ENCODE measurements around the gene NHS. TPM values are rescaled to one million over a fixed set of nuclear protein-coding genes. Genes with fewer than 3 reads are reported as not detected.

Gene NHS
- total RNA-seq, 1 experiment from 2014 or later, result 5.7 TPM

- TF ChIP-seq EZH2phosphoT487 (IDR thresholded peaks at IDR 0.05; ENCODE audit: borderline replicate concordance) (no peak), CBX3 (IDR thresholded peaks at IDR 0.05; ENCODE audit: low read depth) (no peak), ZNF274 (IDR thresholded peaks at IDR 0.05; ENCODE audit: low read depth, low read length) (no peak), ELF1 (IDR thresholded peaks at IDR 0.05; ENCODE audit: borderline replicate concordance, low read depth) (no peak), SP1 (IDR thresholded peaks at IDR 0.05; ENCODE audit: low read depth) (no peak), ZFX (IDR thresholded peaks at IDR 0.05) (no peak), CEBPB (IDR thresholded peaks at IDR 0.05; ENCODE audit: low read depth) (no peak), EZH2 (IDR thresholded peaks at IDR 0.05) (no peak), MAX (IDR thresholded peaks at IDR 0.05) (no peak), ATF3 (IDR thresholded peaks at IDR 0.05) (no peak), FOSL1 (IDR thresholded peaks at IDR 0.05; ENCODE audit: low read depth) (no peak), YY1 (IDR thresholded peaks at IDR 0.05; ENCODE audit: extremely low read depth, insufficient replicate concordance, low read depth, low read length) (no peak), CTCF (IDR thresholded peaks at IDR 0.05 in 2 of 3, conservative IDR thresholded peaks at IDR 0.05 in 1 of 3; ENCODE audit: borderline replicate concordance in 1 of 3, insufficient read depth in 1 of 3, low read depth in 2 of 3, low read length in 2 of 3) (no peak), POLR2A (IDR thresholded peaks at IDR 0.05; ENCODE audit: borderline replicate concordance, extremely low read depth, insufficient read depth, insufficient read length) (no peak), SIN3A (IDR thresholded peaks at IDR 0.05; ENCODE audit: low read depth) (no peak), JUND (IDR thresholded peaks at IDR 0.05) (no peak), POLR2AphosphoS5 (IDR thresholded peaks at IDR 0.05; ENCODE audit: low read depth, low read length) (no peak), SRF (IDR thresholded peaks at IDR 0.05; ENCODE audit: low read depth) (no peak), REST (IDR thresholded peaks at IDR 0.05; ENCODE audit: low read depth) (no peak)
- ChIA-PET CTCF (no interaction called here), POLR2A (no interaction called here), RAD21 (ENCODE audit: low non-redundant PET in 1 of 2, low total read pairs in 2 of 2, uncharacterized antibody in 2 of 2, unreplicated experiment in 2 of 2) (no interaction called here)
- no peaks in the 10 kb centered on the region for H3K36me3 ChIP-seq (ENCODE audit: control insufficient read depth in 1 of 2, insufficient read depth in 2 of 2, low read length in 2 of 2)
- no peak overlapping the region for H2AFZ ChIP-seq (ENCODE audit: low read depth, low read length, poor library complexity, severe bottlenecking)
- no peaks in the 10 kb centered on the region for H4K20me1 ChIP-seq (ENCODE audit: insufficient read depth)
- no peak overlapping the region for H3K4me3 ChIP-seq (replicated peaks in 1 of 2; ENCODE audit: low read depth in 1 of 2, low read length in 2 of 2)
- H3K4me1 ChIP-seq (ENCODE audit: control insufficient read depth in 1 of 2, insufficient read depth in 2 of 2, low read length in 2 of 2), result no peaks in the 10 kb centered on the region
- no peak overlapping the region for H3K9ac ChIP-seq (ENCODE audit: low read length)
- H3K9me3 ChIP-seq (ENCODE audit: control insufficient read depth in 1 of 2, insufficient read depth in 1 of 2, low read depth in 1 of 2, low read length in 2 of 2), result no peaks in the 10 kb centered on the region
- ATAC-seq (no peak), DNase-seq (ENCODE audit: low read depth, low spot score) (no peak)
- no TSS peak for BruUV-seq (replicated peaks)
- H3K79me2 ChIP-seq (ENCODE audit: insufficient read depth, low read length), result no peaks in the 10 kb centered on the region
- no peak overlapping the region for H3K27ac ChIP-seq (ENCODE audit: low read depth, low read length)
- no peak overlapping the region for H3K4me2 ChIP-seq (ENCODE audit: low read length)
- no peaks in the 10 kb centered on the region for H3K9me2 ChIP-seq (ENCODE audit: insufficient read depth)
- intact Hi-C loops (cut with micrococcal nuclease), result no loop called here
- H3K27me3 ChIP-seq (ENCODE audit: insufficient read depth, low read length), result no peaks in the 10 kb centered on the region
Observed at GRCh38 chrX:17622331-17622730, 247.3 kb downstream of the NHS start.
